ENCODE measurements around the gene LAPTM5. TPM values are rescaled to one million over a fixed set of nuclear protein-coding genes. Genes with fewer than 3 reads are reported as not detected.
A peak's percentile ranks its signal among the peaks of the same experiment; 100 is the strongest.

LAPTM5 gene
- total and polyA plus RNA-seq, 2 of the 8 experiments (the other 6 are each of a cell fraction or from before 2014, with no cell fraction given): 0.37 to 1.4 TPM

GRCh38 chr1:30684881-30685795 lies 72.4 kb downstream of the LAPTM5 start (continued):
- TF ChIP-seq, protein P1, sequence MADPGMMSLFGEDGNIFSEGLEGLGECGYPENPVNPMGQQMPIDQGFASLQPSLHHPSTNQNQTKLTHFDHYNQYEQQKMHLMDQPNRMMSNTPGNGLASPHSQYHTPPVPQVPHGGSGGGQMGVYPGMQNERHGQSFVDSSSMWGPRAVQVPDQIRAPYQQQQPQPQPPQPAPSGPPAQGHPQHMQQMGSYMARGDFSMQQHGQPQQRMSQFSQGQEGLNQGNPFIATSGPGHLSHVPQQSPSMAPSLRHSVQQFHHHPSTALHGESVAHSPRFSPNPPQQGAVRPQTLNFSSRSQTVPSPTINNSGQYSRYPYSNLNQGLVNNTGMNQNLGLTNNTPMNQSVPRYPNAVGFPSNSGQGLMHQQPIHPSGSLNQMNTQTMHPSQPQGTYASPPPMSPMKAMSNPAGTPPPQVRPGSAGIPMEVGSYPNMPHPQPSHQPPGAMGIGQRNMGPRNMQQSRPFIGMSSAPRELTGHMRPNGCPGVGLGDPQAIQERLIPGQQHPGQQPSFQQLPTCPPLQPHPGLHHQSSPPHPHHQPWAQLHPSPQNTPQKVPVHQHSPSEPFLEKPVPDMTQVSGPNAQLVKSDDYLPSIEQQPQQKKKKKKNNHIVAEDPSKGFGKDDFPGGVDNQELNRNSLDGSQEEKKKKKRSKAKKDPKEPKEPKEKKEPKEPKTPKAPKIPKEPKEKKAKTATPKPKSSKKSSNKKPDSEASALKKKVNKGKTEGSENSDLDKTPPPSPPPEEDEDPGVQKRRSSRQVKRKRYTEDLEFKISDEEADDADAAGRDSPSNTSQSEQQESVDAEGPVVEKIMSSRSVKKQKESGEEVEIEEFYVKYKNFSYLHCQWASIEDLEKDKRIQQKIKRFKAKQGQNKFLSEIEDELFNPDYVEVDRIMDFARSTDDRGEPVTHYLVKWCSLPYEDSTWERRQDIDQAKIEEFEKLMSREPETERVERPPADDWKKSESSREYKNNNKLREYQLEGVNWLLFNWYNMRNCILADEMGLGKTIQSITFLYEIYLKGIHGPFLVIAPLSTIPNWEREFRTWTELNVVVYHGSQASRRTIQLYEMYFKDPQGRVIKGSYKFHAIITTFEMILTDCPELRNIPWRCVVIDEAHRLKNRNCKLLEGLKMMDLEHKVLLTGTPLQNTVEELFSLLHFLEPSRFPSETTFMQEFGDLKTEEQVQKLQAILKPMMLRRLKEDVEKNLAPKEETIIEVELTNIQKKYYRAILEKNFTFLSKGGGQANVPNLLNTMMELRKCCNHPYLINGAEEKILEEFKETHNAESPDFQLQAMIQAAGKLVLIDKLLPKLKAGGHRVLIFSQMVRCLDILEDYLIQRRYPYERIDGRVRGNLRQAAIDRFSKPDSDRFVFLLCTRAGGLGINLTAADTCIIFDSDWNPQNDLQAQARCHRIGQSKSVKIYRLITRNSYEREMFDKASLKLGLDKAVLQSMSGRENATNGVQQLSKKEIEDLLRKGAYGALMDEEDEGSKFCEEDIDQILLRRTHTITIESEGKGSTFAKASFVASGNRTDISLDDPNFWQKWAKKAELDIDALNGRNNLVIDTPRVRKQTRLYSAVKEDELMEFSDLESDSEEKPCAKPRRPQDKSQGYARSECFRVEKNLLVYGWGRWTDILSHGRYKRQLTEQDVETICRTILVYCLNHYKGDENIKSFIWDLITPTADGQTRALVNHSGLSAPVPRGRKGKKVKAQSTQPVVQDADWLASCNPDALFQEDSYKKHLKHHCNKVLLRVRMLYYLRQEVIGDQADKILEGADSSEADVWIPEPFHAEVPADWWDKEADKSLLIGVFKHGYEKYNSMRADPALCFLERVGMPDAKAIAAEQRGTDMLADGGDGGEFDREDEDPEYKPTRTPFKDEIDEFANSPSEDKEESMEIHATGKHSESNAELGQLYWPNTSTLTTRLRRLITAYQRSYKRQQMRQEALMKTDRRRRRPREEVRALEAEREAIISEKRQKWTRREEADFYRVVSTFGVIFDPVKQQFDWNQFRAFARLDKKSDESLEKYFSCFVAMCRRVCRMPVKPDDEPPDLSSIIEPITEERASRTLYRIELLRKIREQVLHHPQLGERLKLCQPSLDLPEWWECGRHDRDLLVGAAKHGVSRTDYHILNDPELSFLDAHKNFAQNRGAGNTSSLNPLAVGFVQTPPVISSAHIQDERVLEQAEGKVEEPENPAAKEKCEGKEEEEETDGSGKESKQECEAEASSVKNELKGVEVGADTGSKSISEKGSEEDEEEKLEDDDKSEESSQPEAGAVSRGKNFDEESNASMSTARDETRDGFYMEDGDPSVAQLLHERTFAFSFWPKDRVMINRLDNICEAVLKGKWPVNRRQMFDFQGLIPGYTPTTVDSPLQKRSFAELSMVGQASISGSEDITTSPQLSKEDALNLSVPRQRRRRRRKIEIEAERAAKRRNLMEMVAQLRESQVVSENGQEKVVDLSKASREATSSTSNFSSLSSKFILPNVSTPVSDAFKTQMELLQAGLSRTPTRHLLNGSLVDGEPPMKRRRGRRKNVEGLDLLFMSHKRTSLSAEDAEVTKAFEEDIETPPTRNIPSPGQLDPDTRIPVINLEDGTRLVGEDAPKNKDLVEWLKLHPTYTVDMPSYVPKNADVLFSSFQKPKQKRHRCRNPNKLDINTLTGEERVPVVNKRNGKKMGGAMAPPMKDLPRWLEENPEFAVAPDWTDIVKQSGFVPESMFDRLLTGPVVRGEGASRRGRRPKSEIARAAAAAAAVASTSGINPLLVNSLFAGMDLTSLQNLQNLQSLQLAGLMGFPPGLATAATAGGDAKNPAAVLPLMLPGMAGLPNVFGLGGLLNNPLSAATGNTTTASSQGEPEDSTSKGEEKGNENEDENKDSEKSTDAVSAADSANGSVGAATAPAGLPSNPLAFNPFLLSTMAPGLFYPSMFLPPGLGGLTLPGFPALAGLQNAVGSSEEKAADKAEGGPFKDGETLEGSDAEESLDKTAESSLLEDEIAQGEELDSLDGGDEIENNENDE (IDR thresholded peaks at IDR 0.05; ENCODE audit: insufficient replicate concordance, low read length): no peak
- peak; percentile 50; the same call in 1 of the 2 replicates for TF ChIP-seq TAF1 (IDR thresholded peaks at IDR 0.05; ENCODE audit: low read depth, low read length)
- peak in 1 of 2 experiments; percentile 62; a peak in 1 of 4 replicates for TF ChIP-seq SIN3A (conservative IDR thresholded peaks at IDR 0.05 in 1 of 2, IDR thresholded peaks at IDR 0.05 in 1 of 2; ENCODE audit: low read depth in 1 of 2, low read length in 2 of 2)
- peak; percentile 45 to 48; a peak in 3 of 4 replicates for TF ChIP-seq RAD21 (IDR thresholded peaks at IDR 0.05 in 1 of 2, conservative IDR thresholded peaks at IDR 0.05 in 1 of 2; ENCODE audit: low read depth in 2 of 2, low read length in 2 of 2)
- peak; percentile 33 for TF ChIP-seq EZH2 (IDR thresholded peaks at IDR 0.05; ENCODE audit: low read depth, low read length, severe bottlenecking)
- TF ChIP-seq GABPA (IDR thresholded peaks at IDR 0.05; ENCODE audit: borderline replicate concordance, insufficient read depth, low read length): no peak
- TF ChIP-seq JUN (IDR thresholded peaks at IDR 0.05; ENCODE audit: low read depth, low read length): no peak
- TF ChIP-seq SP2 (IDR thresholded peaks at IDR 0.05; ENCODE audit: low read length): no peak
